GM21737 (cell line): ENCODE results near the gene MAPKAPK5.
"Not testable (repeated sequence)": the region's sequence is repeated elsewhere in the genome, so short reads cannot be mapped to it uniquely, and the experiment has no call there.

Source experiments
- ATAC-seq: cut with Tn5 transposase; IDR thresholded peaks from one replicate; pipeline ENCODE4 v1.9.1; 2021; ENCODE audit warnings: mild to moderate bottlenecking, moderate library complexity; ENCODE audit not compliant: unreplicated experiment

The MAPKAPK5 gene

DNA sequence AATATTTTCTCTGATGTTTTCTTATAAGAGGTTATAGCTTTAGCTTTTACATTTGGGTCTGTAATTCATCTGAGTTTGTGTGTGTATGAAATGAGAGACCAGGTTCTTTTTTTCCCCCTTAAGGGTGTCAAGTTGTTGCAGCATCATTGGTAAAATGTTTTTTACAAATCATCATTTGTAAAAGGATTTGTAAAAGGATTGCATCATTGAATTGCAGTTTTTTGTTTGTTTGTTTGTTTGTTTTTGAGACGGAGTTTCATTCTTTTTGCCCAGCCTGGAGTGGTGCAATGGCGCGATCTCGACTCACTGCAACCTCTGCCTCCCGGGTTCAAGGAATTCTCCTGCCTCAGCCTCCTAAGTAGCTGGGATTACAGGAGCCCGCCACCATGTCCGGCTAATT is 31.1 kb downstream of the MAPKAPK5 start:
- ATAC-seq = no peak

DNA sequence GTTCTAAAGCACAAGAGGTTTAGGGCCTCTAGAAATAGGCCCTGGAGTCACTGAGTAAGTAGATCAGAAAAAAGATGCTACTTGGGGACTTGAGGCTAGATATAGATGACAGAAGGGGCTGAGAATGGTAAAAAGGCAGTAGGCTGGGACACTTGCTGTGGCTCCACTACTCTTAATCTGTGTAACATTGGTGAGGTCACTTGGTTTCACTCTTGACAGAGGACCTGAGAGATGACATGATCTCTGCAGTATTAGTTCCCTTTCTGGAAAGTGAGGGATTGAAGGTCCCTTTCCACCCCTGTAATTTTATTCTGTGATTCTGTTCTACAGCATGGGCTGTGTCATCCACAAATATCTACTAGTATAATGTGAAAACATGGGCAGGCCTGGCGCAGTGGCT is 39.7 kb downstream of the MAPKAPK5 start:
- no peak for ATAC-seq

DNA sequence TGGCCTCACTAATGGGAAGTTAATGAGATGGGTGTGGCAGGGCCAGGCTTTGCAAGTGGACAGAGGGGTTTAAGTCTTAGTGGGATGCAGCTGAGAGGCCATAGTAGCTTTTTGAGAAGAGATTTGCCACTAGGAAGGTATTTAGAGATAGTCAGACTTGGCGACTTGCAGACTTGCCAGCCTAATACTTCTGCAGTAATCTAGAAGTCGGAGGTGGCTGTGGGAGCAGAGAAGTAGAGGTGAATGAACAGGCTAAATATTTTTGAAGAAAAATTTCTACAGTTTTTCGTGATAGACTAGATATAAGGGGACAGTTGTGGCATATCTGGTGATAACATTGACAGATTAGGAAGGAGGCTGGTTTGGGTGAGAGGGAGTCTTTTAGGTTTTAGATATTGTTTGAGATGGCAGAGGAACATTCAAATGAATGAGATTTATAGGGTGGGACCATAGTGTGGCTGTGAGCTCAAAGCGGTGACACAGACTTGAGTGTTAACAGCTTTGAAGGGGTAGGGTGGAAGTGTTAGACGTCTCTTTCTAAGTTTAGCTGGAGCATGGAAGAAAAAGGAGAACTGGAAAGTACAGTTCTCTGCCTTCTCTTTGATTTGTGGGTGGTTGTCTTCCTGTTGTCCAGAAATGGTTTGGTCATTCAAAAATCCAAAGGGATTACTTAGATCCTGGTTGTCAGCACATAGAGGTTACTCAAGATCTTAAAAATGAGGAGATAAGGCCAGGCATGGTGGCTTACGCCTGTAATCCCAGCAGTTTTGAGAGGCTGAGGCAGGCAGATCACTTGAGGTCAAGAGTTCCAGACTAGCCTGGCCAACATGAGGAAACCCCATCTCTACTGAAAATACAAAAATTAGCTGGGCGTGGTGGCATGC is 44.9 kb downstream of the MAPKAPK5 start:
- ATAC-seq = no peak

DNA sequence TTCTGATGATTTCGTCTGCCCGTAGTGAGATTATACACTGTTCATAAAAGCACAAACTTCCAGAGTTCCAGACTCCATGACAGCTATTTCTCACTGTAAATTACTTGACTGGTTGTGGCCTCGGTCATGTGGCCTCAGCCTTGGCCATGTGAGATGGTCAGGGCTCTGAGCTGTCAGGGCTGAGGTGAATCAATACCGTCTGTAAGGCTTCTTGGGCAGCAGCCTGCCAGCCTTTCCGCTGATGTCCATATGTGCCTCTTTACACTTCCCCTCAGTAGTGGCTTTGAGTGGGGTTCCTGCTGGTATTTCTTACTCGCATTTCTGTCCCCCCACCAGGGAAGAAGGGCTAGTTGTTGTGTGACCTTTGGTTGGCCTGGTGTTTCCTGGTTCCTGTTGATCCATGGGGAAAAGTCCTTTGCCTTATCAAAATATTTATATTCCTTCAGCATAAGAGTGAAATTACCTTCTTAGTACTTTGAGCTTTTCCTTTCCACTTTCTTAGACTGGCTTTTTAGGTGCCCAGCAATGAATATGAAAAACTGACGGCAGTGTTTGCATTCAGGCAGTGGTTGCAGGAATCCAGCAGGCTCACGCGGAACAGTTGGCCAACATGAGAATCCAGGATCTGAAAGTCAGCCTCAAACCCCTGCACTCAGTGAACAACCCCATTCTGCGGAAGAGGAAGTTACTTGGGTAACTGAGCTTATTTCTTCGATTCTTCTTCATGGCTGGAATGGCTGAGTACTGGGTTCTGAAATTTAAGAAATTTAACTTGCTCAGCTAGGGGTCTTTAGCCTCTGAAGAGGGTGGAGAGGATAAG is 46.1 kb downstream of the MAPKAPK5 start:
- no peak for ATAC-seq

DNA sequence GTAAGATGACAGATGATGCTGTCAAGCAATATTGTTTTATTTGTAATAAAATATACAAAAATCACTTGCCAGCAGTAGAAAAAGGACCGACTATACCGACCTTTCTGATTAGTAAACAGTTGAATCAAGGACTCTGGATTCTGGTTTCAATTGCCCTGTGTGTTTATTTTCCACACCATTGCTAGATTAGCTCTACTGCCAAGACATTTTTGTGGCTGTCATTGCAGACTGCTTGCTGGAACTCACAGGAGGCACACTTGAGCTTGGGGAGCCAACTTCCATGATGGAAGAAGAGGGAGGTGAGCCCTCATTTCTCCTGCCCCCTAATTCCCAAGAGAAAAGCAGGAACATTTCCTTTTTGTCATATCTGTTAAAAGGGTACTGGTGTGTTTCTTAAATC is 51.3 kb downstream of the MAPKAPK5 start:
- ATAC-seq = no peak

DNA sequence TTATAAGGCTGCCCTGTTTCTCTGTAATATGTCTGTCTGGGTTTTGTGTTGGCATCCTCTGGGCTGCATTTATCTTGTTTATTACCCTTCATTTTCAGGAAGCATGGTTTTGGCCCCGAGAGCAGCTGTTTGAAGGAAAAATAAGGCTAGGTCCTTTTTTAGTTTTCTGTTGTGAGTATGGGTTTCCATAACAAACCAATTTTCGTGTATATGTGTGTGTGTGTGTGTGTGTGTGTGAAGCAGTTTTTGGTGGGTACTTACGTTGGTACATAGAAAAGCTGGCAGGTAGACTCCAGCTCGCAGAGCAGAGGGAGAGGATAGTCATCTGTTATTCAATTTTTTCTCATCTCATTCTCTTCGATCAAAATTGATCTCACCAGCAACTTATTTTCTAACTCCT is 52.5 kb downstream of the MAPKAPK5 start:
- no peak for ATAC-seq

DNA sequence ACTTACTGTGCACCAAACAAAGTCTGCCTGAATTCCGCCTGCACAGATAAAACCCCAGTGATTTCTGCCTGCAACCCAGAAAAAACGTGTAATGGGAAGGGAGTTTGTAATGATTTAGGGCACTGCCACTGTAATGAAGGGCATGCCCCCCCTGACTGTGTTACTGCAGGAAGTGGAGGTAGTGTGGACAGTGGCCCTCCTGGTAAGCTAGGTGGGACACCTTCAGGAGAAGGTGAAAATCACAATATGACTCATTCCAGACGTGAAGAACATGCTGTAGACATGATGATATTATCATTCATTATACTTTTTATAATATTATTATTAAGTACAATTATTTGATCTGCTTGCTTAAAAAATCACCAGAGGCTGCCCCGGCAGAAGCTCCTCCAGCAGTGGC is 59.2 kb downstream of the MAPKAPK5 start:
- ATAC-seq = no peak

DNA sequence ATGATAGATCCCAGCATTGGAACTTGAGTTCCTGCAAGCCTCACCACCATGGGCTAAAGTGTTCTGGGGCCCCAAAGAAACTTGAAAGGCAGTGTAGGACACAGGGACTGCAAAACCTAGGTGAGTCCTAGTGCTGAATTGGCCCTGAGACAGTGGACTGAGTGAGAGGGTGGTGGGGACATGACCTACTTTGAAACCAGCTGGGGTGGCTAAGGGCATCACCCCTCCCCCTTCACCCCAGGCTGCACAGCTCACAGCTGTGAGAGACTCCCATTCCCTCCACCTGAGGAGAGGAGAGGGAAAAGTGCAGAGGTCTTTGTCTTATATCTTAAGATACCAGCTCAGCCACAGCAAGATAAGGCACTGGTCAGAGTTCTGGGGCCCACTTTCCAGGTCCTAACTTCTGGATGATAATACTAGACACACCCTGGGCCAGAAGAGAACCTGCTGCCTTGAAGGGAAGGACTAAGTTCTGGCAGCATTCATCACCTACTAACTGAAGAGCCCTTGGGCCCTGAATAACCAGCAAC is 62.5 kb downstream of the MAPKAPK5 start:
- ATAC-seq = no peak

DNA sequence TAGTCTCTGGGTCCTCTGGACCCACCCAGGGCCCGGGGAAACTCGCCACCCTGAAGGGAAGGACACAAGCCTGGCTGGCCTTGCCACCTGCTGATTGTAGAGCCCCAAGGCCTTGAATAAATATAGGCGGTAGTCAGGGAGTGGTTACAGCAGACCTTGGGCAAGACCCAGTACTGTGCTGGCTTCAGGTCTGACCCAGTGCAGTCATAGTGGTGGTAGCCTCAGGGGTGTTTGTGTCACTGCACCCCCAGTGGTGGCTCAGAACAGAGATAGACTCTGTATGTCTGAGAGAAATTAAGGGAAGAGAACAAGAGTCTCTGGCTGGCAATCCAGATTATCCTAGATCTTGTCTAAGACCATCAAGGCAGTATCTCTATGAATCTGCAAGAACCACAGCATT is 63.5 kb downstream of the MAPKAPK5 start:
- ATAC-seq = no peak

DNA sequence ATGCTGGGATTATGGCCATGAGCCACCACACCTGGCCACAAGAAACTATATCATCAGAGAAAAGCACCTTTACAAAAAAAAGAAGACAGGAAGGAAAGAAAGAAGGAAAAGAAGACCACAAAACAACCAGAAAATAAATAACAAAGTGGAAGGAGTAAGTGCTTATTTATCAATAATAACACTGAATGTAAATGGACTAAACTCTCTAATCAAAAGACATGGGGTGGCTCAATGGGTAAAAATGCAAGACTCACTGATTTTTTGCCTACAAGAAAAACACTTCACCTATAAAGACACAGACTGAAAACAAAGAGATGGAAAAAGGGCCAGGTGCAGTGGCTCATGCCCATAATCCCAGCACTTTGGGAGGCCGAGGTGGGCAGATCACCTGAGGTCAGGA is 65.7 kb downstream of the MAPKAPK5 start:
- no peak for ATAC-seq

DNA sequence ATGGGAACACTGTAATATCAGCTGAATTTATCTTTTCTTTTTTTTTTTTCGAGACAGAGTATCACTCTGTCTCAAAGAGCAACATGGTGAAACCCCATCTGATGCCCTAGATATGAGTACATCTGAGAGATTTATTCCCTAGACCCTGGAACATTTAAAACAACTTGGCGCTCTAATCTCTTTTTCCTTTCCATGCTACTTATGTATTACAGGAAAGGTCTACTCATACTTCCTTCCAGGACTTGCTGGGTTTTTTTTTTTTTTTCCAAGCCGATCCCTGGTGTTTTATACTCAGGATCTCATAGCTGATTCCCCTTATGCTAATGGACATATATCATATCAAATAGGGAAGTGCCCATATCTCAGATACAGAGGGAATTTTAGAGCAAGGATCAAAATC is 83.1 kb downstream of the MAPKAPK5 start:
- no peak for ATAC-seq

DNA sequence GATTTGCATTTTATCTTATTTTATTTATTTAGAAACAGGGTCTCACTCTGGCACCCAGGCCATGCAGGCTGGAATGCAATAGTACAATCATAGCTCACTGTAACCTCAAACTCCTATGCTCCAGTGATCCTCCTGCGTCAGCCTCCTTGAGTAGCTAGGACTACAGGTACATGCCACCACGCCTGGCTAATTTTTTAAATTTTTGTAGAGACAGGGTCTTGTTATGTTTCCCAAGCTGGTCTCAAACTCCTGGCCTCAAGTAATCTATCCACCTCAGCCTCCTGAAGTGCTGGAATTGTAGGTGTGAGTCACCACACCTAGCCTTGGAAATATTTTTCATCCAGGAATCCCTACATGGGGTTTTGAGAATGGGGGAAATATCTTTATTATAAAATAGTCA is 84.6 kb downstream of the MAPKAPK5 start:
- no peak for ATAC-seq

DNA sequence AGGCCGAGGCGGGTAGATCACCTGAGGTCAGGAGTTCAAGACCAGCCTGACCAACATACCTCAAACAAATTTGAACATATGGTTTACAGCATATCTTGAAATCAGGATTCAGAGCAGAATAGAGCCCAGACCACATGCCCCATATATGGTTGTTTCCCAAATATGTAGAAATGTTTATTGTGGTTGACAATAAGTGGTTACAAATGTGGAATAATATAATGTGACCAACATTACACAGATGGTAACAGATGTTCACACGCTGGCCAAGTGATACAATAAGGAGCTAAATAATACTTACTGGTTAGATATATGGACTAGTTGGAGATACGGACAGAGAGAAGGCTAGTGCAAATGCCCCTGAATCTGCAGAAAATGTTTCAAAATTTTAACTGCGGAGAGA is 85.3 kb downstream of the MAPKAPK5 start:
- ATAC-seq = no peak

DNA sequence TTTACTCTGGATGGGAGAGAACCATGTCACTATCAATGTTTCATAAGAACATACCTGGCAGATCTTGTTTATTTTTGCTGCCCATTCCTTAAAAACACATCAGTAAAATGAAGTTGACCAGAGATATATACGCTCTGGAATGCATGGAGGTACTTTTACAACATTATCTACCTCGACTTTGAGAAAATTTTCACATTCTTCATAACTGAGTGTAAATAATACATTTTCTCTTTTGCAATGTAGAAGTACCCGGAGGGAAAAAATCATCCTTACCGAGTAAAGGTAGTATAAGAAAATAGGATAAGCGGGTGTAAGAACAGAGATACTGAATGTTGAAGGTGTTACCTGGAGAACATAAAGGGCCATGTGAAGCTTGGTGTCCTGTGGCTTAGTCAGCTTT is 90.2 kb downstream of the MAPKAPK5 start:
- no peak for ATAC-seq

DNA sequence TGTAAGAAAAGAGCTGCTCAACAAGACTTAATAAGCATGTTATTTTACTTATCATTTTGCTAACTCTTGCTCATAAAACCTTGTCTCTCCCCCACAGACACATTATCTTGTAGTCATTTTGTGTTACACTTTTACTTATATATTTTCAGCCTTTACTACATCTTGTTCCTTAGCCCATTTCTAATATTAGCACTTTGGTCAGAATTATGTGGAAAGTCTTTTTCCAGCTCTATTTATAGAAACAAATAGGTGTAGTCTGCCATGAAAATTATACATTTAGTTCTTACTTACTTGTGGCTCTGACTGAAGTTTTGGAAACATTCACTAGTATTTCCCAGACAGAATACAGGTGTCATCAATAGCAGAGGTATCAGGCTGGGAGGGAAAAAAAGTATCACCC is 94.8 kb downstream of the MAPKAPK5 start:
- no peak for ATAC-seq

DNA sequence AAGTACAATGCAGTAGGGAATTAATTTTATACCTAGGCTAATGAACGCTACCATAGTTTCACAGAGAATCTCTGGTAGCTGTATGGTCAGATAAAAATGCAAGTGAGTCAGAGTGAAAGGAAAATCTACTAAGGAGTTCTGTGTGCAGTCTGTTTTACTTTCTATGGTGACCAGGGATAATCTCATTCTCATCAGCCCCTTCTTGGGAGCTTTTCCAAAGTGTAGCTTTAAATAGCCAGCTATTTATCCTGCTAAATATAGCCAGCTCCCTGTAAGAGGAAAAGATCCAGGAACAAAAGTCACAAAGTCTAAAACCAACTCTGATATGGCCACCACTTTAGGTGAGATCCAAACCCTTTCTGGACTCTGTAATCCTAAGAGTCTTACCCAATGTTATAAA is 95.4 kb downstream of the MAPKAPK5 start:
- ATAC-seq = no peak

DNA sequence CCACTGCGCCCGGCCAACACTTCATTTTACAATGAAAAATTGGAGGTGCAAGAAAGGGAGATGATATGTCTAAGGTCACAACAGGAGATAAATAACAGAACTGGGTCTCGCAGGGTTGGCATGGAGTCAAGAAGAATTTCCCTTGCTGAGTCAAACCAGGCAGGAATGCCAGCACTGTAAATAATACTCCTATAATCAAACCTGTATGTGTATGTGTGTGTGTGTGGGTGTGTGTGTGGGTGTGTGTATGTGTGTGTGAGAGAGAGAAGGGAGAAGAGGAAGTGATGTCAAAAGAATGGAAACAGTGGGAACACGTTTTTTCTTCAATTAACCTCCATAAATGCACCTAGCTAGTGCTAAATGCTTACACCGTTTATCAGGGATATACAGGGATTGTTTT is 100.5 kb downstream of the MAPKAPK5 start:
- ATAC-seq = no peak

DNA sequence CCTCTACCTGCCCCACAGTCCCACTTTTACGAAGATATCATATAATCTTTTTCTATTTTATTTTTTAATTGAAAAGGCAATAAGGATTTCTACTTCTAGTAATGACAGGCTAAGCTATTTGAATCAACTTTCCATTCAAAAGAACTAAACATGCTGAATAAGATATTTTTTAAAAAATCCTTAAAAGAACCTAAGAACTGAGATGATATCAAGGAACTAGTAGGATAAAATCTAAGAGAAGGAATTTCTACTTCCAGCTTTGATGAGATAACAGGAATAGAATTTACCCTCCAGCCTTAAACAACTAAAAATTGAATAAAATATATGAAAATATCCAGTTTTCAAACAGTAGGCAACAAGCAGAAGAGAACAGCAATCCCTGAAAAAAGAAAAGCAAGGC is 101.9 kb downstream of the MAPKAPK5 start:
- no peak for ATAC-seq

DNA sequence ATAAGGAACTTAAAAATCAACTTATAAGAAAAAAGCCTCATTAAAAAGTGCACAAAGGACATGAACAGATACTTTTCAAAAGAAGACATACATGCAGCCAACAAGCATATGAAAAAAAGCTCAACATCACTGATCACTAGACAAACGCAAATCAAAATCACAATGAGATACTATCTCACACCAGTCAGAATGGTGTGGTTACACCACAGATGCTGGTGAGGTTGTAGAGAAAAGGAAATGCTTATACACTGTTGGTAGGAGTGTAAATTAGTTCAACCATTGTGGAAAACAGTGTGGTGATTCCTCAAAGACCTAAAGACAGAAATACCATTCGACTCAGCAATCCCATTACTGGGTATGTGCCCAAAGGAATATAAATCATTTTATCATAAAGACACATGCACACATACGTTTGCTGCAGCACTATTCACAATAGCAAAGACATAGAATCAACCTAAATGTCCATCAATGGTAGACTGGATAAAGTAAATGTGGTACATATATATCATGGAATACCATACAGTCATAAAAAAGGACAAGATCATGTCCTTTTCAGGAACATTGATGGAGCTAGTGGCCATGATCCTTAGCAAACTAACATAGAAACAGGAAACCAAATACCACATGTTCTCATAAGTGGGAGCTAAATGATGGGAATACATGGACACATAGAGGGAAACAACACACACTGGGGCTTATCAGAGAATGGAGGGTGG is 109.1 kb downstream of the MAPKAPK5 start:
- ATAC-seq = not testable (repeated sequence)
